GM18508 (cell line): ENCODE measurements around the gene CXCR2.

ENCODE experiments used
- ATAC-seq: cut with Tn5 transposase; IDR thresholded peaks from one replicate; pipeline ENCODE4 v1.9.1; 2021; ENCODE audit warnings: moderate number of reproducible peaks; ENCODE audit not compliant: insufficient read depth, unreplicated experiment

Gene CXCR2

DNA sequence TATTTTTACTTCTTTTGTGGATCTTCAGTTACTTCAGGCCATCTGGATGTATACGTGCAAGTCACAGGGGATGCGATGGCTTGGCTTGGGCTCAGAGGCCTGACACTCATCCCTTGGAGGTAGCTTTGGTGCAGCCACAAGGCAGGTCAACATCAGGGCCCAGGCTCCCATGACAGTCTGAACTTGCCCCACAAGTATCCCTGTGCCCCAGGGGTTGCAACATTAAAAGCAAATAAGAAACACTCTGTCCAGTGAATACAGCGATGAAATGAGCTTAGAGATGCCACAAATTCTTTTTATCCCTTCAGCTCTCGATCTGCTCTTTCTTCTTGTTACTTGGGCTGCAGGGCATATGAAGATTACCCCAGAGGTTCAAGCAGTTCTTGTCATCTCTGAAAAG, 54.0 kb downstream of the CXCR2 start:
- no peak for ATAC-seq

DNA sequence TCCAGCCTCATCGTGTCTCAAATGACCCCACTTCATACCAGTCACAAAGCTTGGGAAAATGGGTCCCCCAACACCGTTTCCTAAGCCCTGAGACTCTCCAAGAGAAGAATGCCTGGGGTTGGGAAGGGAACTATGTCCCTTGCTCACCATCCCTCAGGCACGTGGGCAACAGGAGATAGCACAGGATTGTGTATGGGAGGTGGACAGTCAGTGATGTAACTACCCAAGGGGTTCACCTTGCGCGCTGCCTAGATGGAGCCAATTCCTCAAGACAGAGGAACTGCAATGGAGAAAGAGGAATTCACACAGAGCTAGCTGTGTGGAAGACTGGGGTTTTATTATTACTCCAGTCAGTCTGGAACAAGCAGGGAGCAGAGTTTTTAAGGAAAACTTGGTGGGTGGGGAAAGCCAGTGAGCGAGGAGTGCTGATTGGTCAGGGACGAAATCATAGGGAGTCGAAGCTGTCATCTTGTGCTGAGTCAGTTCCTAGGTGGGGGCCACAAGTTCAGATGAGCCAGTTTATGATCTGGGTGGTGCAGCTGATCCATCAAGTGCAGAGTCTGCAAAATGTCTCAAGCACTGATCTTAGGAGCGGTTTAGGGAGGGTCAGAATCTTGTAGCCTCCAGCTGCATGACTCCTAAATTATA, 54.8 kb downstream of the CXCR2 start:
- ATAC-seq = no peak

DNA sequence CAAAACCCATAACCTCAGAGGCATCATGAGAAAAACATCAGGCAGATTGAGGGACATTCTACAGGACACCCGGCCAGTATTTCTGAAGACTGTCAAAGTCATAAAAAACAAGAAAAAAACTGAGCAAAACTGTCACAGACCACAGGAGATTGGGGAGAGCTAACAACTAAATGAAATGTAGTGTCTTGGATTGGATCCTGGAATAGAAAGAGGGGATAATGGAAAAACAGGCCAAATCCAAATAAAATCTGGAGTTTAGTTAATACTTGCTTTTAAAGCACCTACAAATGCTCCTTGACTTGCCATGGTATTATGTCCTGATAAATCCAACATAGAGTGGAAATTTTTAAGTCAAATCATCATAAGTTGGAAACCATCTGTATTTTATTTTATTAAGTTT, 58.5 kb downstream of the CXCR2 start:
- no peak for ATAC-seq

DNA sequence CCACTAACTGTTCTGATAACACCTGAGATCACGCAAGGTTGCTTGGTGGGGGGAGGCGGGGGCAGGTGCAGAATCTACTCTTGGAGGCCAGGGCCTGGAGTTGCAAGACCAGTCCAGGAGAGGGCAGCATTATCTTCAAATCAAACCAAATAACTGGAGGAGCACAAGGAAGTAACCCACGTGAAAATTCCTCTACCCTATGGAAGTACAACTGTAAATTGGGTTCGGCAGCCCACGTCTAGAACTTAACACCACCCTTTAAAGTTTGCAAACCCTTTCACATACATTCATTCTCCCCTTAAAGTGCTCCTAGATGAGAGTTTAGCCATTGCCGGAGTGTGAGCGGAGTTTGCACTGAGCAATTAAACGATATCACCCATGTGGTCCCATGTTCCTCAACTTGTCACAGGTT, 60.5 kb downstream of the CXCR2 start:
- no peak for ATAC-seq
